OCI-LY7 (cell line): ENCODE data around the gene SLC44A4.
"Not testable (repeated sequence)": the region's sequence is repeated elsewhere in the genome, so short reads cannot be mapped to it uniquely, and the experiment has no call there.

Experiments
- CTCF ChIP-seq: fragments of 200-600 bp; sonication (generic); conservative IDR thresholded peaks from 2 replicates; pipeline ENCODE4 v1.5.1; 2014; ENCODE audit warnings: mild to moderate bottlenecking, antibody characterized with exemption, low read length, moderate library complexity, mixed read lengths
- EZH2phosphoT487 ChIP-seq: fragments of 200-600 bp; sonication (generic); IDR thresholded peaks from 2 replicates; pipeline ENCODE4 v1.6.1; 2018; ENCODE audit warnings: low read depth, borderline replicate concordance, mild to moderate bottlenecking, mixed run types, antibody characterized with exemption, low read length, moderate library complexity, mixed read lengths

- TF ChIP-seq CTCF, EZH2phosphoT487: not testable (repeated sequence)
These were observed 40.7 kb downstream of the SLC44A4 start for GRCh38 chr6:31838114-31838553.
